ENCODE results near the gene MYO1B.

Gene MYO1B

DNA sequence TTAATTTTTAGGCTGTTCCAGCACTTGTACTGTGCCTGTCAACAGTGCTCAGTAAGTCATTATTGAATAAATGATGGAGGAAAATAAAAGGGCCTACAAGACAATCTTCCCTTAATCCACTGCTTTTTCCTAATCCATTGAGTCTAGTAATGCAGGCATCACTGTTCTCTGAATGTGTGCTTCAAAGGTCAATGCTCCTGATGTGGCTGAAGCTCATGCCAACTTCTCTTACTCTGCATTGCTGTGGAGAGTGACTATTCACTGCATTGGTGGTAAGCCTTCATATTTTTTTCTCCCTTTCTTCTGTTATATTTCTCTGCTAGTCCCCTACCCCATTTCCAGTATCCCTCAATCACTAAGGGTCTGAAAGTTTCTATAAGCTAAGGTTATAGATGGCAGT is 31.9 kb upstream of the MYO1B start:
- no peak for FAIRE-seq

GRCh38 chr2:191215230-191215629 is 30.0 kb upstream of the MYO1B start:
- no peak for DNase-seq (ENCODE audit: insufficient read length)
- no peak for FAIRE-seq
- TF ChIP-seq TAF1 (IDR thresholded peaks at IDR 0.05; ENCODE audit: borderline replicate concordance, low read depth, low read length): no peak
- TF ChIP-seq POLR2A (IDR thresholded peaks at IDR 0.05; ENCODE audit: low read depth, low read length): no peak
- no peak for TF ChIP-seq POLR2AphosphoS5 (IDR thresholded peaks at IDR 0.05; ENCODE audit: low read depth, low read length)

More for the DNA sequence above, 31.9 kb upstream of the MYO1B start:
- TF ChIP-seq TAF1 (IDR thresholded peaks at IDR 0.05; ENCODE audit: borderline replicate concordance, low read depth, low read length): no peak
- TF ChIP-seq POLR2AphosphoS5 (IDR thresholded peaks at IDR 0.05; ENCODE audit: low read depth, low read length): no peak
- no peak for TF ChIP-seq POLR2A (IDR thresholded peaks at IDR 0.05; ENCODE audit: low read depth, low read length)
- no peak for DNase-seq (ENCODE audit: insufficient read length)

GRCh38 chr2:191215666-191216065 is 29.5 kb upstream of the MYO1B start:
- FAIRE-seq (no peak), DNase-seq (ENCODE audit: insufficient read length) (no peak)
- TF ChIP-seq TAF1 (IDR thresholded peaks at IDR 0.05; ENCODE audit: borderline replicate concordance, low read depth, low read length) (no peak), POLR2A (IDR thresholded peaks at IDR 0.05; ENCODE audit: low read depth, low read length) (no peak), POLR2AphosphoS5 (IDR thresholded peaks at IDR 0.05; ENCODE audit: low read depth, low read length) (no peak)

- DNase-seq (ENCODE audit: insufficient read length) (no peak), FAIRE-seq (no peak)
These were observed 27.6 kb upstream of the MYO1B start for GRCh38 chr2:191217580-191217979.

DNA sequence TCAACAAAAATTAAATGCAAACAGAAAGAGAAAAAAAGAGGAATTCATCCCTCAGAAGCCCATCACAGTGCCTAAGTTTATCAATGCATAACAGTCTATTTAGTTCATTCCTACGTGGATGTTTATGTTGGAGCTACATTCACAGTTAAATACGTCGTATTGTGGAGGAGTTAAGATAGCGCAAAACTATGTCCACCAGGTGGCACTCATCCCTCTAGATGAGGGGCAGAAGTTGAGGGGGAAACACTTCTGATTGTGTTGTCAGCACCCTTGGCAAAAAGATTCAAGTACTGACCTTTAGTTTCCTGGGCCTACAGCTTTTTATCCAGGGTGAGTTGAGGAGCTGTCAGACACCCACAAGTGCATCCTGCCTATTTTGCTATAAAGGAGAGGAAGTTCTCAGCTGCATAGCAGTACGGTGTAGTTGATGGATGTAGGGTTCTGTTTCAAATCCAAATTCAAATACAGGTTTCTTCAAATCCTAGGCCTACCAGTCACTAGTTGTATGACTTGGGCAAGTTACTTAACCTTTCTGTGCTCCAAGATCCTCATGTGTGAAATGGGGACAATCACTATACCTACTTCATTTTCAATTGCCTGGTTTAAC is 26.8 kb upstream of the MYO1B start:
- TF ChIP-seq POLR2AphosphoS5 (IDR thresholded peaks at IDR 0.05; ENCODE audit: low read depth, low read length) (no peak), POLR2A (IDR thresholded peaks at IDR 0.05; ENCODE audit: low read depth, low read length) (no peak), TAF1 (IDR thresholded peaks at IDR 0.05; ENCODE audit: borderline replicate concordance, low read depth, low read length) (no peak)
- FAIRE-seq (peak; percentile 79), DNase-seq (ENCODE audit: insufficient read length) (no peak)

More at GRCh38 chr2:191217580-191217979, 27.6 kb upstream of the MYO1B start:
- TF ChIP-seq POLR2AphosphoS5 (IDR thresholded peaks at IDR 0.05; ENCODE audit: low read depth, low read length) (no peak), TAF1 (IDR thresholded peaks at IDR 0.05; ENCODE audit: borderline replicate concordance, low read depth, low read length) (no peak), POLR2A (IDR thresholded peaks at IDR 0.05; ENCODE audit: low read depth, low read length) (no peak)

GRCh38 chr2:191220671-191221070 is 24.5 kb upstream of the MYO1B start:
- DNase-seq (ENCODE audit: insufficient read length): no peak
- FAIRE-seq: no peak
- TF ChIP-seq POLR2AphosphoS5 (IDR thresholded peaks at IDR 0.05; ENCODE audit: low read depth, low read length) (no peak), TAF1 (IDR thresholded peaks at IDR 0.05; ENCODE audit: borderline replicate concordance, low read depth, low read length) (no peak), POLR2A (IDR thresholded peaks at IDR 0.05; ENCODE audit: low read depth, low read length) (no peak)

- DNase-seq (ENCODE audit: insufficient read length): no peak
- TF ChIP-seq POLR2A (IDR thresholded peaks at IDR 0.05; ENCODE audit: low read depth, low read length) (no peak), TAF1 (IDR thresholded peaks at IDR 0.05; ENCODE audit: borderline replicate concordance, low read depth, low read length) (no peak), POLR2AphosphoS5 (IDR thresholded peaks at IDR 0.05; ENCODE audit: low read depth, low read length) (no peak)
- FAIRE-seq: no peak
These were observed 23.5 kb upstream of the MYO1B start for GRCh38 chr2:191221666-191222065.

DNA sequence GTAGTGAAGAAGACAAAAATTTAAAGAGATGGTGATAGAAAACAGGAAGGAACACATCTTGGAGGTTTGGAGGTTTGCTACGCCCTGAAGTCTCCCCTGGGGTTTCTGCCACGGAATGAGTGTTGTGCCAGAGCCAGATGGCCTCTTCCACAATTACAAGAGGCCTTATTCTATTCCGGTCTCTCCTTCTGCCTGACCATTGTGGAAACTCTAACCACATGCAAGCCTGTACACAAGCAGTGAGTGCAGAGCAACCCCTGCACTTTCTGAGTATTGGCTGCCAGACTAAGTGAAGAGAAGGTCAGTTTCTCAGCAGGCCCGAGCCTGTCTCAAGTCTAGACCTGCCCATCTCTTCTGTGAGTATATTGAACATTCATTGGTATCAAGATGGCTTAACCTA is 22.7 kb upstream of the MYO1B start:
- TF ChIP-seq POLR2A (IDR thresholded peaks at IDR 0.05; ENCODE audit: low read depth, low read length) (no peak), POLR2AphosphoS5 (IDR thresholded peaks at IDR 0.05; ENCODE audit: low read depth, low read length) (no peak), TAF1 (IDR thresholded peaks at IDR 0.05; ENCODE audit: borderline replicate concordance, low read depth, low read length) (no peak)
- FAIRE-seq (no peak), DNase-seq (ENCODE audit: insufficient read length) (no peak)

GRCh38 chr2:191222952-191223351 is 22.3 kb upstream of the MYO1B start:
- FAIRE-seq (no peak), DNase-seq (ENCODE audit: insufficient read length) (no peak)
- no peak for TF ChIP-seq TAF1 (IDR thresholded peaks at IDR 0.05; ENCODE audit: borderline replicate concordance, low read depth, low read length)
- TF ChIP-seq POLR2AphosphoS5 (IDR thresholded peaks at IDR 0.05; ENCODE audit: low read depth, low read length): no peak
- TF ChIP-seq POLR2A (IDR thresholded peaks at IDR 0.05; ENCODE audit: low read depth, low read length): no peak

DNA sequence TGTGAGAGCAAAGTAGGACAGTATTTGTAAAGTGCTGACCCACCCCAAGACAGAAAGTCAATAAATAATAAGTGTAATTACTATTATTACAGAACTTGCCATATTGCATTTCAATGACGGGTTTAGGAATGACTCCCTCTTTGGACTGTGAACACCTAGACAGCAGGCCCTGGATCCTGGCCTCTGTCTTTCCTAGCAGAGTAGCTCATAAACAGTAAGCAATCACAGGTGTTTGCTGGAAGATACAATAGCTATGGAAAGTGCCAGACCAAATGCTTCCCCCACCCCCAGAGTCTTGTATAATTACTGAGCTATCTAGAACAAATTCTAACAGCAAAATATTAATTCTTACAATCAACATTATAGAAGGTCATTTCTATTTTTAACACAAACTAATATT is 20.1 kb upstream of the MYO1B start:
- no peak for TF ChIP-seq POLR2AphosphoS5 (IDR thresholded peaks at IDR 0.05; ENCODE audit: low read depth, low read length)
- TF ChIP-seq POLR2A (IDR thresholded peaks at IDR 0.05; ENCODE audit: low read depth, low read length): no peak
- TF ChIP-seq TAF1 (IDR thresholded peaks at IDR 0.05; ENCODE audit: borderline replicate concordance, low read depth, low read length): no peak
- DNase-seq (ENCODE audit: insufficient read length) (no peak), FAIRE-seq (no peak)

- no peak for TF ChIP-seq TAF1 (IDR thresholded peaks at IDR 0.05; ENCODE audit: borderline replicate concordance, low read depth, low read length)
- TF ChIP-seq POLR2AphosphoS5 (IDR thresholded peaks at IDR 0.05; ENCODE audit: low read depth, low read length): no peak
- TF ChIP-seq POLR2A (IDR thresholded peaks at IDR 0.05; ENCODE audit: low read depth, low read length): no peak
- DNase-seq (ENCODE audit: insufficient read length): no peak
- no peak for FAIRE-seq
These were observed 19.5 kb upstream of the MYO1B start for GRCh38 chr2:191225690-191226089.

GRCh38 chr2:191226196-191226595 is 19.0 kb upstream of the MYO1B start:
- no peak for TF ChIP-seq POLR2AphosphoS5 (IDR thresholded peaks at IDR 0.05; ENCODE audit: low read depth, low read length)
- no peak for TF ChIP-seq POLR2A (IDR thresholded peaks at IDR 0.05; ENCODE audit: low read depth, low read length)
- no peak for TF ChIP-seq TAF1 (IDR thresholded peaks at IDR 0.05; ENCODE audit: borderline replicate concordance, low read depth, low read length)
- no peak for FAIRE-seq
- DNase-seq (ENCODE audit: insufficient read length): no peak

Measured in GM12892 (cell line).